Activated T-helper 1 cell treated with Interleukin-2 at 50 U/mL for 16 hours (primary cell): ENCODE results near the gene CLEC12A.
"Not testable (repeated sequence)": the region's sequence is repeated elsewhere in the genome, so short reads cannot be mapped to it uniquely, and the experiment has no call there.

ENCODE experiments used
- DNase-seq: peaks from one replicate; pipeline ENCODE4 v3.0.0-alpha.2; 2020; ENCODE audit warnings: low read depth

CLEC12A gene

GRCh38 chr12:9971181-9971580 is at the start of gene CLEC12A:
Gene CLEC12A (plus strand): TSS chr12:9971409. CDS start chr12:9971597, 188 bp downstream.
- no peak for DNase-seq

GRCh38 chr12:9922429-9922828 is 48.8 kb upstream of the CLEC12A start:
- no peak for DNase-seq

GRCh38 chr12:9925705-9926393 is 45.4 kb upstream of the CLEC12A start:
- DNase-seq, result no peak

GRCh38 chr12:9926876-9927275 is 44.3 kb upstream of the CLEC12A start:
- DNase-seq, result no peak

GRCh38 chr12:9928607-9929006 is 42.6 kb upstream of the CLEC12A start:
- no peak for DNase-seq

GRCh38 chr12:9931245-9931644 is 40.0 kb upstream of the CLEC12A start:
- DNase-seq, result no peak

- DNase-seq, result no peak
Observed at GRCh38 chr12:9932270-9932669, 38.9 kb upstream of the CLEC12A start, which contains the start of gene CLEC2A. Gene CLEC2A (minus strand): TSS chr12:9932370. CDS start chr12:9932329, 41 bp downstream.

- no peak for DNase-seq
Observed at GRCh38 chr12:9933958-9934357, 37.3 kb upstream of the CLEC12A start.

- DNase-seq, result no peak
Observed at GRCh38 chr12:9935026-9935425, 36.2 kb upstream of the CLEC12A start.

- no peak for DNase-seq
Observed at GRCh38 chr12:9936591-9936990, 34.6 kb upstream of the CLEC12A start.

GRCh38 chr12:9940375-9940774 is 30.8 kb upstream of the CLEC12A start:
- no peak for DNase-seq

GRCh38 chr12:9941838-9942237 is 29.4 kb upstream of the CLEC12A start:
- no peak for DNase-seq

GRCh38 chr12:9943240-9943639 is 28.0 kb upstream of the CLEC12A start:
- DNase-seq, result no peak

- DNase-seq, result no peak
Observed at GRCh38 chr12:9944391-9944790, 26.8 kb upstream of the CLEC12A start.

- DNase-seq, result no peak
Observed at GRCh38 chr12:9947674-9948073, 23.5 kb upstream of the CLEC12A start.

GRCh38 chr12:9948606-9949296 is 22.5 kb upstream of the CLEC12A start:
- no peak for DNase-seq

GRCh38 chr12:9951026-9951675 is 20.1 kb upstream of the CLEC12A start:
- DNase-seq, result peak; percentile 10

GRCh38 chr12:9952954-9953729 is 18.1 kb upstream of the CLEC12A start:
- not testable (repeated sequence) for DNase-seq

GRCh38 chr12:9957834-9958233 is 13.4 kb upstream of the CLEC12A start:
- no peak for DNase-seq

GRCh38 chr12:9960590-9960989 is 10.6 kb upstream of the CLEC12A start:
- no peak for DNase-seq

GRCh38 chr12:9961106-9961505 is 10.1 kb upstream of the CLEC12A start:
- DNase-seq, result no peak

GRCh38 chr12:9961901-9962300 is 9.3 kb upstream of the CLEC12A start:
- DNase-seq, result no peak
